ENCODE measurements around the gene CD164L2.

CD164L2 gene

DNA sequence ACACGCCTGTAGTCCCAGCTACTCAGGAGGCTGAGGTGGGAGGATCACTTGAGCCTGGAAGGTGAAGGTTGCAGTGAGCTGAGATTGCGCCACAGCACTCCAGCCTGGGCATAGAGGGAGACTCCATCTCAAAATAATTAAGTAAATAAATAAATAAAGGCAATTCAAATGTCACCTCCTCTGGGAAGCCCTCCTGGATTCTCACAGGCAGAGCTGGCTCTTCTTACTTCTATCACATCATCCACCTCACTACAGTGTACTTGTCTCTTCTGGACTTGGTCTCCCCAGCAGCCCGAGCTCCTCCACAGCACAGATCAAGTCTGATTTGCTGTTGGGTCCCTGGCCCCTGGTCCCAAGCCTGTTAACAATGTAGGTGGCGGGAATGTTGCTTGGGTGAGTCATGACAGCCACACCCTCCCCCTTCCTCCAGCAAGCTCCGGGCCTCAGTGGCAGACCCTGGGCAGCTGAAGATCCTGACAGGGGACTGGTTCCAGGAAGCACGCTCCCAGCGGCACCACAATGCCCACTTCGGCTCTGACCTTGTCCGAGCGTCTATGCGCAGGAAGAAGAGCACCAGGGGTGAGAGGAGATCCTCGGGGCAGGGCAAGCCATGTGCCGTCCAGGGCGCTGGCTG lies 36.0 kb downstream of the CD164L2 start:
- FAIRE-seq: no peak
- no peak for DNase-seq (ENCODE audit: insufficient read length, low spot score)
- no peak for TF ChIP-seq POLR2A (IDR thresholded peaks at IDR 0.05; ENCODE audit: low read depth, low read length)

DNA sequence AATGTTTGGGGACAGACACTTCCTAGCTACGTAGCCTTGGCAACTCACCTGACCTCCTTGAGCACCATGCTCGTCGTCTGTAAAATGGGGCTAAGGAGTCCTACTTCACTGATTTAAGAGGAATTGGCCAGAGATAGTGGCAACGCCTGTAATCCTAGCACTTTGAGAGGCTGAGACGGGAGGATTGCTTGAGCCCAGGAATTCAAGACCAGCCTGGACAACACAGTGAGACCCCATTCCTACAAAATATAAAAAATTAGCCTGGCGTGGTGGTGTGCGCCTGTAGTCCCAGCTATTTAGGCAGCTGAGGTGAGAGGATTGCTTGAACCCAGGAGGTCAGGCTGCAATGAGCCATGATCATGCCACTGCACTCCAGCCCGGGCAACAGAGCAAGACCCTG lies 36.8 kb downstream of the CD164L2 start:
- no peak for TF ChIP-seq POLR2A (IDR thresholded peaks at IDR 0.05; ENCODE audit: low read depth, low read length)
- no peak for FAIRE-seq
- no peak for DNase-seq (ENCODE audit: insufficient read length, low spot score)

- DNase-seq (ENCODE audit: insufficient read length, low spot score): no peak
- FAIRE-seq: no peak
- no peak for TF ChIP-seq POLR2A (IDR thresholded peaks at IDR 0.05; ENCODE audit: low read depth, low read length)
Observed at GRCh38 chr1:27345272-27345671, 37.9 kb downstream of the CD164L2 start.

DNA sequence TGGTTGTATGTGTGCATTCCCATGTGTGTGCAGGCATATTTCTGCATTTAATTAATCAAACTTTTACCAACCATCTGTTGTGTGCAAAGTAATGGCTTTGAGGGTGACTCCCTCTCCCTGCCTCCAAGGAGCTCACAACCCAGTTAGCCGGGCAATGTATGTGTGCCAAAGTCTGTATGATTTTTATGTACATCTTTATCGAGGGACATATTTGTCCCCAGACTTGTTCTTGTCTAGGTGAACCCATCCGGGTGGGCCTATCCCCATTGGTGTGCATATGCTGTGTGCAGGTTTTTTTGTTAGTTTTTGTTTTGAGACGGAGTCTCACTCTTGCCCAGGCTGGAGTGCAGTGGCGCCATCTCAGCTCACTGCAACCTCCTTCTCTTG lies 39.5 kb downstream of the CD164L2 start:
- FAIRE-seq (no peak), DNase-seq (ENCODE audit: insufficient read length, low spot score) (no peak)
- TF ChIP-seq POLR2A (IDR thresholded peaks at IDR 0.05; ENCODE audit: low read depth, low read length): no peak

- FAIRE-seq (no peak), DNase-seq (ENCODE audit: insufficient read length, low spot score) (no peak)
- TF ChIP-seq POLR2A (IDR thresholded peaks at IDR 0.05; ENCODE audit: low read depth, low read length): no peak
Observed at GRCh38 chr1:27342778-27343638, 40.1 kb downstream of the CD164L2 start.

GRCh38 chr1:27342391-27342777 lies 40.7 kb downstream of the CD164L2 start:
- FAIRE-seq (no peak), DNase-seq (ENCODE audit: insufficient read length, low spot score) (no peak)
- no peak for TF ChIP-seq POLR2A (IDR thresholded peaks at IDR 0.05; ENCODE audit: low read depth, low read length)

GRCh38 chr1:27341525-27342252 lies 41.4 kb downstream of the CD164L2 start, which contains the start of gene SYTL1:
SYTL1 (plus strand) TSS chr1:27342022; CDS start chr1:27345335, 3,313 bp downstream.
- peak; percentile 89 for DNase-seq (ENCODE audit: insufficient read length, low spot score)
- no peak for FAIRE-seq
- no peak for TF ChIP-seq POLR2A (IDR thresholded peaks at IDR 0.05; ENCODE audit: low read depth, low read length)

DNA sequence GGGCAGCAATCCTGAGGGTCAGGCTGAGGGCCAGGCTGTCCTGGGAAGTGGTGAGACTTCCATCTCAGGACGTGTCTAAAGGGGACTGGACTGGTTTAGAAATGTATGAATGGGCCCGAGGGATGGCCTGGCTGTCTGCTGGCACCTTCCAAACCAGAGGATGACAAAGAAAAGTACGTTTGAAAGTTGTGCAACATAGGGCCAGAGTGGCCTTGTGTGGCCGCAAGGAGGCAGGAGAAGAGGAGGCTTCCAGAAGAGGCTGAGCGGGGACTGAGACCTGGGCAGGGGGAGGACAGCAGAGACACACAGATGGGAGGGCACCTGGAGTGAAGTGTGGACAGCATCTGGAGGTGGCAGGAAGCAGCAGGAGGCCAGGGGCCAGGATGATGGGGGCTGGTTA lies 43.9 kb downstream of the CD164L2 start:
- no peak for TF ChIP-seq POLR2A (IDR thresholded peaks at IDR 0.05; ENCODE audit: low read depth, low read length)
- FAIRE-seq (no peak), DNase-seq (ENCODE audit: insufficient read length, low spot score) (no peak)

- no peak for TF ChIP-seq POLR2A (IDR thresholded peaks at IDR 0.05; ENCODE audit: low read depth, low read length)
- DNase-seq (ENCODE audit: insufficient read length, low spot score) (no peak), FAIRE-seq (no peak)
Observed at GRCh38 chr1:27338751-27339150, 44.4 kb downstream of the CD164L2 start.

DNA sequence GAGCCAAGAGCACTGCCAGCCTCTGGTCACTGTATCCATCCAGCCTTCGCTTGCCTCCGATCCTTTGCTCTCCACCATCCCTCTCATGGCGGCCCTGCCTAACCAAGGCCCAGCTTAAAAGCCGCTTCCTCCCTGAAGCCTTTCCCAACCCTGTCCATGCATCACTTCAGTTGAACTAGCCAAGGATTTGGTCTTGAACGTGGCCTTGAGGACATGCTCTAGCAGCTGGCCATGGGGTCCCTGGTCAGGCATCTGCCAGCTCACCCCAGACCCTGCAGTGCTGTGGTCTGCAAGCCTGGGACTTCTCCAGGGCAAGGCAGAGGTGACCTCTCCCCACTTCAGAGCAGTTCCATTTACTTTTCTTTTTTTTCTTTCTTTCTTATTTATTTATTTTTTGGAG lies 46.4 kb downstream of the CD164L2 start:
- DNase-seq (ENCODE audit: insufficient read length, low spot score) (no peak), FAIRE-seq (no peak)
- no peak for TF ChIP-seq POLR2A (IDR thresholded peaks at IDR 0.05; ENCODE audit: low read depth, low read length)

DNA sequence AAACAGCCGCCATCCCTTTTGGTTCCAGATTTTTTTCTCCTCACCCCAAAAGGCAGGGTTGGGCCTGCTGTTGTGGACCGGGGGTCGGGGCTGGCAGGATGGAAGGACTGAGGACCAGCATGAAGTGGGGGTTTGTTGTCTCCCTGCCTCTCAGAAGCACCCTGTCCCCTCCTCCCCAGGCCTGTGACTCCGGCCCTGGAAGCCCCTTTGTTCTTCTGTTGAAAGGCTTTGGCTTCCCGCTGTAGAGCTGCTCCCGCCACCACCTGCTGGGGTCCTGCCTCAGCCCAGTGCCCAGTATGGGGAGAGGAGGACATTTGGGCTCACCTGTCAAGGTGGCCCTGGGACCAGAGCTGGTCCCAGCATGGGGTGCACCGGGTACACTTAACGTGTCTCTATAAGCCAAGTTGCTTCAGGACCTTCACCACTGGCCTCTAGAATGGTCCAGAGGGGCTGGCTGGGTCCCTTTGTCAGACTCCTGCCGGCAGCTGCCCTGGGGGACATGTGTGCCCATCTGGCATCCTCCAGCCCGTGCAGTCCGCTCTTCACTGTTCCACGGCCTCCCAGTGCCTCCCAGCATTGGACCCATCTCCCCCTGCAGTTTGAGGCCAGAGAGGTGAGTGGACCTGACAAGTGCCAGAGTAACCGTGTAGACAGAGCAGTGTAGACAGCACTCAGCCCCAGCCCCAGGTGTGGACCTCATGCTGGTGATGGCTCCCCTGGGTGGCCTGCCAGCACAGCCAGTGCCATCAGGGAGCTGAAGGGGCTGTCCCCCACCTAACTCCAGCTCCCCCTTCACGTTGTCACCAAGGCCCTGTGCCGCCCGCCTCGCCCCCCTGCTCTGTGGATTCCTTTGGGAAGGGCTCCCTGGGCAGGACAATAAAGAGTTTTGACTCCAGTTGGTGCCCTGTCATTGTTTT lies 47.4 kb downstream of the CD164L2 start:
- no peak for DNase-seq (ENCODE audit: insufficient read length, low spot score)
- no peak for FAIRE-seq
- TF ChIP-seq POLR2A (IDR thresholded peaks at IDR 0.05; ENCODE audit: low read depth, low read length): no peak

GRCh38 chr1:27333717-27334279 lies 49.3 kb downstream of the CD164L2 start:
- TF ChIP-seq POLR2A (IDR thresholded peaks at IDR 0.05; ENCODE audit: low read depth, low read length): no peak
- FAIRE-seq: no peak
- DNase-seq (ENCODE audit: insufficient read length, low spot score): no peak
